GM21360 (cell line): ENCODE data around the gene DCDC2C.

Experiments
- ATAC-seq: cut with Tn5 transposase; IDR thresholded peaks from one replicate; pipeline ENCODE4 v1.9.1; 2021; ENCODE audit warnings: mild to moderate bottlenecking, moderate library complexity; ENCODE audit not compliant: unreplicated experiment

Gene DCDC2C

GRCh38 chr2:3708576-3708975 is 5.2 kb downstream of the DCDC2C start:
- no peak for ATAC-seq

- no peak for ATAC-seq
Measured at GRCh38 chr2:3709225-3709624, 5.8 kb downstream of the DCDC2C start.

GRCh38 chr2:3712424-3712823 is 9.0 kb downstream of the DCDC2C start:
- ATAC-seq, result no peak

- no peak for ATAC-seq
Measured at GRCh38 chr2:3712831-3713503, 9.6 kb downstream of the DCDC2C start.

GRCh38 chr2:3718679-3719078 is 15.3 kb downstream of the DCDC2C start:
- ATAC-seq, result no peak

- no peak for ATAC-seq
Measured at GRCh38 chr2:3725002-3725401, 21.6 kb downstream of the DCDC2C start.

- ATAC-seq, result no peak
Measured at GRCh38 chr2:3725458-3726250, 22.3 kb downstream of the DCDC2C start.

- no peak for ATAC-seq
Measured at GRCh38 chr2:3726511-3726910, 23.1 kb downstream of the DCDC2C start.

- no peak for ATAC-seq
Measured at GRCh38 chr2:3727397-3728045, 24.1 kb downstream of the DCDC2C start.

- no peak for ATAC-seq
Measured at GRCh38 chr2:3728104-3729054, 25.0 kb downstream of the DCDC2C start.

GRCh38 chr2:3729055-3729448 is 25.7 kb downstream of the DCDC2C start:
- no peak for ATAC-seq

- ATAC-seq, result no peak
Measured at GRCh38 chr2:3729786-3730185, 26.4 kb downstream of the DCDC2C start.

- no peak for ATAC-seq
Measured at GRCh38 chr2:3730646-3731045, 27.3 kb downstream of the DCDC2C start.

GRCh38 chr2:3731829-3732228 is 28.5 kb downstream of the DCDC2C start:
- ATAC-seq, result no peak

GRCh38 chr2:3736112-3736511 is 32.7 kb downstream of the DCDC2C start:
- no peak for ATAC-seq

GRCh38 chr2:3737128-3737527 is 33.8 kb downstream of the DCDC2C start:
- no peak for ATAC-seq

GRCh38 chr2:3738454-3738853 is 35.1 kb downstream of the DCDC2C start:
- ATAC-seq, result peak; percentile 70

- no peak for ATAC-seq
Measured at GRCh38 chr2:3739313-3739712, 35.9 kb downstream of the DCDC2C start.

GRCh38 chr2:3741396-3741795 is 38.0 kb downstream of the DCDC2C start:
- ATAC-seq, result no peak

- no peak for ATAC-seq
Measured at GRCh38 chr2:3741867-3742602, 38.7 kb downstream of the DCDC2C start.
